Measurements from ENCODE around the gene ICE2. TPM values are rescaled to one million over a fixed set of nuclear protein-coding genes. Genes with fewer than 3 reads are reported as not detected.

Gene ICE2
- total and polyA plus RNA-seq, 2 of the 4 experiments (the other 2 are of a cell fraction) = 14.7 to 21.1 TPM

GRCh38 chr15:60477916-60478565, 901 bp downstream of the ICE2 start (continued):
- no peak for TF ChIP-seq CTCF (conservative IDR thresholded peaks at IDR 0.05; ENCODE audit: low read depth, low read length)
- TF ChIP-seq BHLHE40 (IDR thresholded peaks at IDR 0.05; ENCODE audit: low read depth, low read length) = no peak
- no peak for TF ChIP-seq CHD1 (IDR thresholded peaks at IDR 0.05; ENCODE audit: low read depth, low read length)

- H4K5ac ChIP-seq (ENCODE audit: low read depth, low read length) = no peak overlapping the region
- H3K9ac ChIP-seq (ENCODE audit: low read depth, low read length) = no peak overlapping the region
- H4K20me1 ChIP-seq (ENCODE audit: insufficient read depth, low read length) = no peaks in the 10 kb centered on the region
- peaks cover 3% of the 10 kb centered on the region for H3K4me1 ChIP-seq (ENCODE audit: control insufficient read depth, insufficient read depth, low read length)
- no peak overlapping the region for H2BK120ac ChIP-seq (ENCODE audit: low read depth, low read length)
- no CpG with 5 or more reads among the region's 1 CpG for WGBS, 2 experiments (ENCODE audit: extremely low coverage in 2 of 2, insufficient read length in 1 of 2)
- in situ Hi-C loops (cut with MboI; ENCODE audit: low sequenced_read_pairs) = no loop called here
- H2BK15ac ChIP-seq (ENCODE audit: low read depth, low read length) = no peak overlapping the region
- H2BK20ac ChIP-seq (ENCODE audit: low read depth, low read length) = no peak overlapping the region
- ATAC-seq (ENCODE audit: low read depth) = no peak
- ChIA-PET CTCF (no interaction called here), POLR2A (ENCODE audit: unreplicated experiment) (no interaction called here)
- H3K23ac ChIP-seq (ENCODE audit: low read depth, low read length) = no peak overlapping the region
- H3K14ac ChIP-seq (replicated peaks; ENCODE audit: low read depth, low read length) = no peak overlapping the region
- no peak overlapping the region for H3K18ac ChIP-seq (ENCODE audit: low read depth, low read length)
- intact Hi-C loops (cut with micrococcal nuclease) = loop anchor here (10.0 kb wide), 1 partner anchor 792 kb away; the partner anchor contains the start of gene BNIP2
- dilution Hi-C loops (cut with HindIII; ENCODE audit: low sequenced_read_pairs, unreplicated experiment) = no loop called here
- H2AK9ac ChIP-seq (replicated peaks; ENCODE audit: low read depth, low read length, poor library complexity) = no peak overlapping the region
- no peaks in the 10 kb centered on the region; the same call in 1 of the 2 replicates for H3K9me1 ChIP-seq (ENCODE audit: insufficient read depth, low read length)
- DNase-seq = no peak
- BruUV-seq (replicated peaks) = no TSS peak
- H3K4me2 ChIP-seq (ENCODE audit: low read depth, low read length) = no peak overlapping the region
- H4K8ac ChIP-seq (ENCODE audit: low read depth in 2 of 2, low read length in 2 of 2) = no peak overlapping the region
- no peak overlapping the region for H3K56ac ChIP-seq (ENCODE audit: extremely low read depth, insufficient read depth, low read length)
- no peaks in the 10 kb centered on the region for H3K9me3 ChIP-seq (ENCODE audit: control insufficient read depth, insufficient read depth, low read length)
- H2AFZ ChIP-seq (replicated peaks; ENCODE audit: low read length, poor library complexity) = no peak overlapping the region
- H3K79me1 ChIP-seq (ENCODE audit: low read depth in 1 of 2, low read length in 2 of 2) = peaks cover 11 to 26% of the 10 kb centered on the region in 2 experiments
- no peak overlapping the region for H2AK5ac ChIP-seq (ENCODE audit: low read depth, low read length)
- no peak overlapping the region for H4K91ac ChIP-seq (ENCODE audit: insufficient read depth, low read depth, low read length)
- no peak overlapping the region for H3K4me3 ChIP-seq (ENCODE audit: insufficient read depth, low read depth, low read length)
- peaks cover 9% of the 10 kb centered on the region for H3K36me3 ChIP-seq (ENCODE audit: control insufficient read depth, insufficient read depth, low read length)
- H2BK5ac ChIP-seq (ENCODE audit: low read depth, low read length, poor library complexity, severe bottlenecking) = no peak overlapping the region
- no peak overlapping the region for H3K4ac ChIP-seq (ENCODE audit: low read depth, low read length)
- no peak overlapping the region for H3K27ac ChIP-seq (ENCODE audit: insufficient read depth, low read length)
- no peaks in the 10 kb centered on the region for H3K27me3 ChIP-seq (ENCODE audit: control insufficient read depth, insufficient read depth, low read length)
- TF ChIP-seq CEBPB (IDR thresholded peaks at IDR 0.05; ENCODE audit: low read depth, low read length) (no peak), RAD21 (IDR thresholded peaks at IDR 0.05; ENCODE audit: low read length) (no peak), ELK1 (IDR thresholded peaks at IDR 0.05; ENCODE audit: borderline replicate concordance, low read depth, low read length) (no peak), USF2 (IDR thresholded peaks at IDR 0.05; ENCODE audit: low read depth, low read length) (no peak), BHLHE40 (IDR thresholded peaks at IDR 0.05; ENCODE audit: low read depth, low read length) (no peak), POLR2A (IDR thresholded peaks at IDR 0.05; ENCODE audit: low read depth, low read length) (no peak), MXI1 (IDR thresholded peaks at IDR 0.05; ENCODE audit: borderline replicate concordance, low read depth, low read length) (no peak), NFE2L2 (IDR thresholded peaks at IDR 0.05; ENCODE audit: low read depth, low read length) (no peak), MAZ (IDR thresholded peaks at IDR 0.05; ENCODE audit: borderline replicate concordance, low read depth, low read length) (no peak)
Measured at GRCh38 chr15:60477164-60477563, 1.8 kb downstream of the ICE2 start.

Measured in IMR-90 (cell line).